Endothelial cell of umbilical vein (primary cell): Measurements from ENCODE around the gene JUNB.

Source experiments
- EZH2 ChIP-seq: IDR thresholded peaks from 2 replicates; pipeline ENCODE4 v1.6.1; 2012; ENCODE audit warnings: borderline replicate concordance, low read depth, mild to moderate bottlenecking, moderate library complexity, low read length, inconsistent platforms; ENCODE audit not compliant: severe bottlenecking
- FOS ChIP-seq: IDR thresholded peaks from 2 replicates; pipeline ENCODE4 v1.6.1; 2011; ENCODE audit warnings: mild to moderate bottlenecking, low read length, moderate library complexity, borderline replicate concordance; ENCODE audit not compliant: insufficient read depth
- JUN ChIP-seq: IDR thresholded peaks from 2 replicates; pipeline ENCODE4 v1.6.1; 2011; ENCODE audit warnings: borderline replicate concordance, low read depth; ENCODE audit not compliant: insufficient read length, insufficient read depth
- MYC ChIP-seq: IDR thresholded peaks from one replicate; pipeline ENCODE4 v1.6.1; 2011; ENCODE audit warnings: mild to moderate bottlenecking, low read depth, low read length
- POLR2A ChIP-seq: IDR thresholded peaks from 2 replicates; pipeline ENCODE4 v1.6.1; 2012; ENCODE audit warnings: low read depth, mild to moderate bottlenecking, control low read depth, low read length
- POLR2AphosphoS5 ChIP-seq: IDR thresholded peaks from 2 replicates; pipeline ENCODE4 v1.6.1; 2012; ENCODE audit warnings: low read depth, mild to moderate bottlenecking, control low read depth, low read length, moderate library complexity; ENCODE audit not compliant: insufficient read depth
- TF ChIP-seq, protein P1 (sequence below), 2 donors: IDR thresholded peaks; 1 replicate in 1 of 2; 2 replicates in 1 of 2; pipeline ENCODE4 v1.5.1; 2011; ENCODE audit warnings: low read length in 2 of 2, mild to moderate bottlenecking in 2 of 2, moderate library complexity in 2 of 2, control low read depth in 1 of 2, inconsistent platforms in 1 of 2, low read depth in 1 of 2; ENCODE audit not compliant: insufficient read depth in 1 of 2; ENCODE audit errors: extremely low read depth in 1 of 2
- TF ChIP-seq, protein P2 (sequence below): IDR thresholded peaks from 2 replicates; pipeline ENCODE4 v1.6.1; 2011; ENCODE audit not compliant: insufficient read depth, insufficient read length

DNA sequence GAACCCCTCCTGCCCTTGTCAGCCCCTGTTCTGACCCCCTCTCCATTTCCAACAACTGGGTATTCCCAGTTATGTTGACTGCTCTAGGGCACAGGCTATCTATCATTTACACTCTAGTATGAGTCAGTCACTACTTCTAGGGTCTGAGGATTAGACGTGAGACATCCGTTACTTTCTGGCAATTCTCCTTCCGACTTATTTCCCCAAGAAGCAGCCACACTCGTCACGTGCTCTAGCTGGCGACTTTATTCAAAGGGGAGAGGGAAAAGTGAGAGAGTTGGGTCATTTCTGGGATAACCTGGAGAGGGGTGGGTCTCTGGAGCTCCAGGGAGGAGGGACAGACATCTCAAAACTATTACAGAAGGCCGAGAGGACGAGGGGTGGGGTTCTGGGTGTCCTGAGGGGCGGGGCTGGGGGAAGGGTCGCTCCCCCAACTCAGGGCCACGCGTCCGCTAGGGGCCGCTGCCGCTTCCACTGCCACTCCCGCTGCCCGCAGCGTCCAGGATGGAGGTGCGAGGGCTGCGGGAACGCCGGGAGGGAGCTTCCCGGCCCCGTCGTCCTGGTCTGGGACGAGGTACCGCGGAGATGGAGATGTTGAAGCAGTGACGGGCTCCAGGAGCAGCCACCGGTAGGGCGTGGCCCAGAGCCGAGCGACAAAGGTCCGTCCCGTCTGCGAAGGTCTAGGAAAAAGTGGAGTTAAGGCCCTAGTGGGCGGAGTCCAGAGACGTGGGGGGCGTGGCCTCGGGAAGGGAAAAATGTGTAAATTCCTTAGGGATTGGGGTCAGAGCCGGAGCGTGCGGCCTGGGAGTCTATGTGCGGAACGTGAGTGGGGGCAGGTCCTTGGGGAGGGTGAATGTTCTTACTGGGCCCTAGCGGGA is 34.2 kb downstream of the JUNB start:
- TF ChIP-seq, protein P1, sequence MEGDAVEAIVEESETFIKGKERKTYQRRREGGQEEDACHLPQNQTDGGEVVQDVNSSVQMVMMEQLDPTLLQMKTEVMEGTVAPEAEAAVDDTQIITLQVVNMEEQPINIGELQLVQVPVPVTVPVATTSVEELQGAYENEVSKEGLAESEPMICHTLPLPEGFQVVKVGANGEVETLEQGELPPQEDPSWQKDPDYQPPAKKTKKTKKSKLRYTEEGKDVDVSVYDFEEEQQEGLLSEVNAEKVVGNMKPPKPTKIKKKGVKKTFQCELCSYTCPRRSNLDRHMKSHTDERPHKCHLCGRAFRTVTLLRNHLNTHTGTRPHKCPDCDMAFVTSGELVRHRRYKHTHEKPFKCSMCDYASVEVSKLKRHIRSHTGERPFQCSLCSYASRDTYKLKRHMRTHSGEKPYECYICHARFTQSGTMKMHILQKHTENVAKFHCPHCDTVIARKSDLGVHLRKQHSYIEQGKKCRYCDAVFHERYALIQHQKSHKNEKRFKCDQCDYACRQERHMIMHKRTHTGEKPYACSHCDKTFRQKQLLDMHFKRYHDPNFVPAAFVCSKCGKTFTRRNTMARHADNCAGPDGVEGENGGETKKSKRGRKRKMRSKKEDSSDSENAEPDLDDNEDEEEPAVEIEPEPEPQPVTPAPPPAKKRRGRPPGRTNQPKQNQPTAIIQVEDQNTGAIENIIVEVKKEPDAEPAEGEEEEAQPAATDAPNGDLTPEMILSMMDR (IDR thresholded peaks at IDR 0.05; ENCODE audit: extremely low read depth in 1 of 2, insufficient read depth in 1 of 2, low read depth in 1 of 2, low read length in 2 of 2), result peak; percentile 39 to 66
- TF ChIP-seq POLR2A (no peak), POLR2AphosphoS5 (no peak), JUN (no peak), MYC (no peak), FOS (no peak), EZH2 (no peak)
- TF ChIP-seq, protein P2, sequence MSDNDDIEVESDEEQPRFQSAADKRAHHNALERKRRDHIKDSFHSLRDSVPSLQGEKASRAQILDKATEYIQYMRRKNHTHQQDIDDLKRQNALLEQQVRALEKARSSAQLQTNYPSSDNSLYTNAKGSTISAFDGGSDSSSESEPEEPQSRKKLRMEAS, result no peak
